ENCODE results near the gene FRMPD1.

Gene FRMPD1

DNA sequence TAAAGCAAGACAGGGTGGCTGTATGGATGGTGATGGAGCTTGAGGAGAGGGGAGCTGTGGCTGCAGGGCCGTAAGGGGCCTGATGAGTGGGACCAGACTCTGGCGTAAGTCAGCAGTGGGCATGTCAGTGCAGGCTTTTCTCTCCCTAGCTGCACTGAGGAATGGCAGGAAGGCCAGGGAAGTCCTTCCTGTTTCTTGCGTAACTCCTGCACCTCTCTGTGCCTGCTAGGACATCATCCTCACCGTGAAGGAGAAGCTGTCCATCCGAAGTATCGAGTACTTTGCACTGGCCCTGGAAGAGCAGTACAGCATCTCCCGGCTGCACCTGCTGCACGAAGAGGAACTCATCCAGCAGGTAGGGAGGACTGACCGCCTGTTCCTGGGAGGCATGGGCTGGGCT is 78.7 kb downstream of the FRMPD1 start:
- H3K9me3 ChIP-seq (ENCODE audit: low read depth, low read length), result no peaks in the 10 kb centered on the region
- no peak overlapping the region for H3K27ac ChIP-seq
- no peak overlapping the region for H3K4me3 ChIP-seq
- TF ChIP-seq EZH2 (IDR thresholded peaks at IDR 0.05) (no peak), FOXP2 (optimal IDR thresholded peaks at IDR 0.05; ENCODE audit: control extremely low read depth, extremely low read length, insufficient read depth) (no peak), POLR2AphosphoS5 (IDR thresholded peaks at IDR 0.05; ENCODE audit: borderline replicate concordance, low read depth, low read length) (no peak)
- H3K36me3 ChIP-seq (ENCODE audit: insufficient read depth, low read length), result no peaks in the 10 kb centered on the region
- no peak overlapping the region for H3K9ac ChIP-seq (ENCODE audit: insufficient read length)
- DNase-seq (ENCODE audit: low read depth, low spot score), result no peak

DNA sequence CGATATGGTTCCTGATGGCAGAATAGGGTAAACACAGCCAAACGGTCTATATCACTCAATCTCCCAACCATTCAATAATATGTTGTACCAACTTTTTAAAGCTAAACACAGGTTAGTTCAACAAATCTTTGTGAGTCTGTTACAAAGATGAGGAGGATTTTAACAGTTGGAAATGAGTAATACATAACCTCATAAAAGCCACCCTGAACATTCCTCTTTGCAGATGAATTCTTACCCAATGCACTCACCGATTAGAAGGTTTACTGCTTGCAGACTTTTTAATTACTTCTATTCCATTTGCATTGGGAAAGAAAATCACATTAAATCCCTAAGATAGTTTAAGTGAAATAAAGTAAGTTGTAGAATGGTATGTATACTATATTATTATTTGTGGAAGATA is 79.5 kb downstream of the FRMPD1 start:
- H3K9me3 ChIP-seq (ENCODE audit: low read depth, low read length), result no peaks in the 10 kb centered on the region
- TF ChIP-seq EZH2 (IDR thresholded peaks at IDR 0.05), result no peak
- no peak for TF ChIP-seq POLR2AphosphoS5 (IDR thresholded peaks at IDR 0.05; ENCODE audit: borderline replicate concordance, low read depth, low read length)
- TF ChIP-seq FOXP2 (optimal IDR thresholded peaks at IDR 0.05; ENCODE audit: control extremely low read depth, extremely low read length, insufficient read depth), result no peak
- no peak overlapping the region for H3K27ac ChIP-seq
- H3K36me3 ChIP-seq (ENCODE audit: insufficient read depth, low read length), result no peaks in the 10 kb centered on the region
- DNase-seq (ENCODE audit: low read depth, low spot score), result no peak
- H3K9ac ChIP-seq (ENCODE audit: insufficient read length), result no peak overlapping the region
- H3K4me3 ChIP-seq, result no peak overlapping the region

DNA sequence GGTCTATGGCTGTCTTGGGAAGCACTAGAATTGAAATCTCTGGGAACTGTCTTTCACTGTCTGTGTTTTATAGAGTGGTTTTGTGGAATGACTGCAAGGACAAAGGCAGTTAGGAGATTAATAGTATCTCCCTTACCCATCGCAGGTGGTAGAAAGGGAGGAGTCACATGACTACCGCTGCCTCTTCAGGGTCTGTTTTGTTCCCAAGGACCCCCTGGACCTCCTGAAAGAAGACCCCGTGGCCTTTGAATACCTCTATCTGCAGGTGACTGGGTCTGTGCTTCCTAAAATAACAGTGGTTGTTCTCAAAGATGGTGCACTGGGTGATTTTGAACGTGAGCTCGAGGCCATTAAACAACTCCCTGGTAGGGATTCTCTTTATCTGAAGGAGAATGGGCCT is 80.1 kb downstream of the FRMPD1 start:
- TF ChIP-seq FOXP2 (optimal IDR thresholded peaks at IDR 0.05; ENCODE audit: control extremely low read depth, extremely low read length, insufficient read depth) (no peak), POLR2AphosphoS5 (IDR thresholded peaks at IDR 0.05; ENCODE audit: borderline replicate concordance, low read depth, low read length) (no peak), EZH2 (IDR thresholded peaks at IDR 0.05) (no peak)
- H3K36me3 ChIP-seq (ENCODE audit: insufficient read depth, low read length), result no peaks in the 10 kb centered on the region
- H3K9me3 ChIP-seq (ENCODE audit: low read depth, low read length), result no peaks in the 10 kb centered on the region
- no peak overlapping the region for H3K4me3 ChIP-seq
- no peak for DNase-seq (ENCODE audit: low read depth, low spot score)
- H3K9ac ChIP-seq (ENCODE audit: insufficient read length), result no peak overlapping the region
- H3K27ac ChIP-seq, result no peak overlapping the region

DNA sequence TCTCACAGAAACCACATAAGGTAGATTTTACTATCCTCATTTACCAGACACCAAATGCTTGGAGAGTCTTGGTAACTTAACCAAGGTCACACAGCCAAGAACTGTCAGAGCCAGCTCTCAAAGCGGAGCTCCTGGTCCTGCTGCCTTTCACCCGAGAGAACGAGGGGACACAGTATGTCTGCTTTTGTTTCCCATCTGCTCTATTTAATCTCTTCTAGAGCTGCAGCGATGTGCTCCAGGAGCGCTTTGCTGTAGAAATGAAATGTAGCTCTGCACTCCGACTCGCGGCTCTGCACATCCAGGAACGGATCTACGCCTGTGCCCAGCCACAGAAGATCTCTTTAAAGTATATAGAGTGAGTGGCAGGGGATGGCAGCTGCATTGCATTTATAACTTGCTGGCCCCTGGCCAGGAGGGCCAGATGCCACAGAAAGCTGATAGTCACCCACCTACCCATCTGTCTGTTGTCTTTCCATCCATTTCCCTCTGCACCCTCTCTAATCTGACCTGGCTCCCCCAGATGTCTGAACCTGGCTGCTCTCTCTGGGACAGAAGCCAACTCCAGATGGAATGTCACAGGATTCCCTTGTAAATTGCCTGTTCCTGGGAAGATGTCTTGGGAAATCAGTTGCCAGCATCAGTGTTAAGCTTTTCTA is 81.5 kb downstream of the FRMPD1 start:
- H3K9ac ChIP-seq (ENCODE audit: insufficient read length), result no peak overlapping the region
- no peak for DNase-seq (ENCODE audit: low read depth, low spot score)
- H3K9me3 ChIP-seq (ENCODE audit: low read depth, low read length), result no peaks in the 10 kb centered on the region
- no peak overlapping the region for H3K4me3 ChIP-seq
- no peak overlapping the region for H3K27ac ChIP-seq
- no peaks in the 10 kb centered on the region for H3K36me3 ChIP-seq (ENCODE audit: insufficient read depth, low read length)
- TF ChIP-seq EZH2 (IDR thresholded peaks at IDR 0.05) (no peak), POLR2AphosphoS5 (IDR thresholded peaks at IDR 0.05; ENCODE audit: borderline replicate concordance, low read depth, low read length) (no peak), FOXP2 (optimal IDR thresholded peaks at IDR 0.05; ENCODE audit: control extremely low read depth, extremely low read length, insufficient read depth) (no peak)

DNA sequence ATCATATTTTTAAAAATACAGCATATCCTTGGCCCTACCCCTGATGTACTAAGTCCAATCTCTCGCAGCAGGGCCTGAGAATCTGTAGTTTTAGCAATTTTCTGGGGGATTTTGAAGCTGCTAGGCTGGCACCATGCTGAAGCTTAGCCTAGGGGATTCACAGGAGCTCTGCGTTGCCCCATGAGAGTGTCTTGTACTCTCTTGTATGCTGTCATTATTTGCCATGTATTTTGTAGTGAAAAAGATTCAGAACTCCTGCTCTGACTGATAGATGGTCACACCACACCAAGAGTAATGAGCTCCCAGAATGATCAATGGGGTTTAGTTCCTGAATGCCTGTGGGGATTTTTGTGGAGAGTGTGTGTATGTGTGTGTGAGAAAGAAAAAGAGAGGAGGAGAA is 82.2 kb downstream of the FRMPD1 start:
- no peak for DNase-seq (ENCODE audit: low read depth, low spot score)
- TF ChIP-seq POLR2AphosphoS5 (IDR thresholded peaks at IDR 0.05; ENCODE audit: borderline replicate concordance, low read depth, low read length), result no peak

DNA sequence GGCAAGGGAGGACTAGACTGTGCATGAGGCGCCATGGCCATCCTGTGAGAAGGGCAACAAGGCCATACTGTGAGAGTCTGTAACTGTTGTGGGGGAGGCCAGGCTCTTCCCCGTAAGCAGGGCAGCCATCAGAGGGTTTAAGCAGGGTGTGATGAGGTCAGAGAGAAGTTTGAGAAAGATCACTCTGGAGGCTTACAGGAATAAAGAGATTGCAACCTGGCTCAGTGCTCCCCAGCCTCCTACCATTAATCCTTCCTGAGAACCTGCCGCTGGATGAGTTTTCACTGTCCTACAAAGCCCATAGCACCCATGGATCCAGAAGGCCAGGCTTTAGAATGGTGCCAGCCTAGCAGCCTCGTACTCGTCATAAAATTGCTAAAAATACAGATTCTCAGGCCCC is 88.5 kb downstream of the FRMPD1 start:
- H3K4me3 ChIP-seq, result no peak overlapping the region
- H3K36me3 ChIP-seq (ENCODE audit: insufficient read depth, low read length), result no peaks in the 10 kb centered on the region
- no peak overlapping the region for H3K9ac ChIP-seq (ENCODE audit: insufficient read length)
- TF ChIP-seq FOXP2 (optimal IDR thresholded peaks at IDR 0.05; ENCODE audit: control extremely low read depth, extremely low read length, insufficient read depth) (no peak), POLR2AphosphoS5 (IDR thresholded peaks at IDR 0.05; ENCODE audit: borderline replicate concordance, low read depth, low read length) (no peak), EZH2 (IDR thresholded peaks at IDR 0.05) (no peak)
- no peak overlapping the region for H3K27ac ChIP-seq
- no peaks in the 10 kb centered on the region for H3K9me3 ChIP-seq (ENCODE audit: low read depth, low read length)
- no peak for DNase-seq (ENCODE audit: low read depth, low spot score)

More for the DNA sequence above, 82.2 kb downstream of the FRMPD1 start:
- Histone ChIP-seq H3K4me3 (no peak overlapping the region), H3K36me3 (ENCODE audit: insufficient read depth, low read length) (no peaks in the 10 kb centered on the region), H3K9ac (ENCODE audit: insufficient read length) (no peak overlapping the region), H3K27ac (no peak overlapping the region), H3K9me3 (ENCODE audit: low read depth, low read length) (no peaks in the 10 kb centered on the region)

DNA sequence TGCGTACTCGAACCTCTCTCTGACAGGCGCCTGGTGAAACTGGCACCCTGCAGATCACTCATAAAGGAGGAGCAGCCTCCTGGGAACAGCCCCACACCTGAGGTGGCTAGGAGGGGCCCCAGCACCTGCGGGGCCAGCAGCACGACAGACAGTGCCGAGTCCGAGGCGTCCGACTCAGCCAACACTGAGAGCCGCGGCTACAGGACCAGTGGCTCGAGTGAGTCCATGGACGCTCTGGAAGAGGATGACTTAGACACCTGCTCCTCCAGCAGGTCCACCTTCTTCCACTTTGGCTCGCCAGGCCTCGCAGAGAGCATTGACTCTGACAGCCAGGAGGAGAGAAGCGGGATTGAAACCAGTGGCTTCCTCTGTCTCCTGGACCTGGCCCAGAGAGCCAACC is 89.4 kb downstream of the FRMPD1 start:
- H3K9ac ChIP-seq (ENCODE audit: insufficient read length), result no peak overlapping the region

DNA sequence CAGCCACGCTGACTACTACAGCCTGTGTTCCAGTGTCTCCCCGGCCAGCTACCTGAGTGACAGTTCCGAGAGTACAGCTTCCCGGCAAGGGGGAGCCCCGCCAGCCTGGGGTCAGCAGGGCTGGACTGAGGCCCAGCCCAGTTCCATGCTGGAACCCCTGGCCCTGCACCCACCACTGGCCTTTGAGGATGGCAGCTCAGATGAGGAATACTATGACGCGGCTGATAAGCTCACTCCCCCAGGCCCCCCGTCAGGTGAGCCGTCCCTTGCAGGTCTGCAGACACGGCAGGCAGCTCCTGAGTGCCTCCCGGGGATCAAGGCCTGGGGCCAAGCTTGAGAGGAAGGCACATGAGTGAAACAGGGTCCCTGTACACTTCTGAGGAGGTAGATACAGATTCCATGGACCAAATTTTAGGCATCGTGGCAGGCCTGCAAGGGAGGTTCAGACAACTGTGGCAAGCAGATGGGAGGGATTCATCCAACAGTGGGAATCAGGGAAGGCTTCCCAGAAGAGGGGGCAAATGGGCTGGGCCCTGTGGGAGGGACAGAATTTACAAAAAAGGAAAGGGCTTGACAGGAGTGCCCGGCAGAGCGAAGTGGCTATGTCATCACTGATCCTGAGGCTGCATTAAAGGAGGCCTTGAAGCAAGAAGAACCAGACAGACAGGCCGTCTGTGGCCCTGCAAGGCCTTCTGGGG is 90.0 kb downstream of the FRMPD1 start:
- no peak overlapping the region for H3K9ac ChIP-seq (ENCODE audit: insufficient read length)
- H3K27ac ChIP-seq, result no peak overlapping the region
- DNase-seq (ENCODE audit: low read depth, low spot score), result no peak
- H3K36me3 ChIP-seq (ENCODE audit: insufficient read depth, low read length), result no peaks in the 10 kb centered on the region
- no peak for TF ChIP-seq FOXP2 (optimal IDR thresholded peaks at IDR 0.05; ENCODE audit: control extremely low read depth, extremely low read length, insufficient read depth)
- TF ChIP-seq EZH2 (IDR thresholded peaks at IDR 0.05), result no peak
- TF ChIP-seq POLR2AphosphoS5 (IDR thresholded peaks at IDR 0.05; ENCODE audit: borderline replicate concordance, low read depth, low read length), result no peak
- H3K9me3 ChIP-seq (ENCODE audit: low read depth, low read length), result no peaks in the 10 kb centered on the region
- no peak overlapping the region for H3K4me3 ChIP-seq

More for the DNA sequence above, 89.4 kb downstream of the FRMPD1 start:
- Histone ChIP-seq H3K4me3 (no peak overlapping the region), H3K9me3 (ENCODE audit: low read depth, low read length) (no peaks in the 10 kb centered on the region), H3K27ac (no peak overlapping the region), H3K36me3 (ENCODE audit: insufficient read depth, low read length) (no peaks in the 10 kb centered on the region)
- DNase-seq (ENCODE audit: low read depth, low spot score), result no peak
- TF ChIP-seq EZH2 (IDR thresholded peaks at IDR 0.05) (no peak), POLR2AphosphoS5 (IDR thresholded peaks at IDR 0.05; ENCODE audit: borderline replicate concordance, low read depth, low read length) (no peak), FOXP2 (optimal IDR thresholded peaks at IDR 0.05; ENCODE audit: control extremely low read depth, extremely low read length, insufficient read depth) (no peak)

Data from SK-N-MC (cell line).